Mucosa of gallbladder (tissue), 1 donor: ENCODE measurements around the gene NBEAL2. TPM values are rescaled to one million over a fixed set of nuclear protein-coding genes. Genes with fewer than 3 reads are reported as not detected.
"Not testable (repeated sequence)": the region's sequence is repeated elsewhere in the genome, so short reads cannot be mapped to it uniquely, and the experiment has no call there.

Experiments
- DNase-seq: peaks from one replicate; pipeline ENCODE4 v3.0.0-alpha.2; 2020; ENCODE audit warnings: low spot score
- total RNA-seq: library from RNA; stranded (reverse); gene quantifications from one replicate; pipeline ENCODE4 v1.2.1, GENCODE V29; 2021
- donor health status: DM: no; HTN: no; CAD: no.

NBEAL2 gene
- total RNA-seq, 1 donor from 2014 or later, result 150 TPM

DNA sequence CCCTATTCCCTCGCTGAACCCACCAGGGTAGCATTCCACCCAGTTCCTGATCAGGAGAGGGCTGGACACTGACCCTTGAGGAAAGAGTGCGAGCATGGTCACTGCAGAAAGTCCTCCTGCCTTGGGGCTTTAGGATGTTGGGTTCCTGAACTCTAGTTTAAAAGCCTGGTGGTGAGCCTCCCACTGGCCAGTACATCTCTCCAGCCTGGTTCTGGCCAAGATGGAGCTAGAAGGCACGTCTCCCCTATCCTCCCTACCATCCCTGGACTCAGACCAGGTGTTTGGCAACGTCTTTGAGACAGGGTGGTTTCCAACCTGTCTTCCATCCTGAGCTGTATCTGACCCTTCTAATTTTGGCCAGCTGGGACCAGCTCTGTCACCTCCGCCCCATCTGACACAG lies 31.4 kb downstream of the NBEAL2 start:
- DNase-seq, result no peak

- no peak for DNase-seq
Observed at GRCh38 chr3:47011371-47011770, 31.9 kb downstream of the NBEAL2 start.

- no peak for DNase-seq
Observed at GRCh38 chr3:47012342-47013230, 33.1 kb downstream of the NBEAL2 start.

- no peak for DNase-seq
Observed at GRCh38 chr3:47013231-47013630, 33.8 kb downstream of the NBEAL2 start.

- DNase-seq, result no peak
Observed at GRCh38 chr3:47014036-47014435, 34.6 kb downstream of the NBEAL2 start.

GRCh38 chr3:47015151-47015550 lies 35.7 kb downstream of the NBEAL2 start:
- DNase-seq, result no peak

- no peak for DNase-seq
Observed at GRCh38 chr3:47016086-47016933, 36.8 kb downstream of the NBEAL2 start.

- DNase-seq, result no peak
Observed at GRCh38 chr3:47016934-47017435, 37.5 kb downstream of the NBEAL2 start.

GRCh38 chr3:47017504-47018268 lies 38.2 kb downstream of the NBEAL2 start:
- no peak for DNase-seq

- no peak for DNase-seq
Observed at GRCh38 chr3:47018269-47018611, 38.8 kb downstream of the NBEAL2 start.

DNA sequence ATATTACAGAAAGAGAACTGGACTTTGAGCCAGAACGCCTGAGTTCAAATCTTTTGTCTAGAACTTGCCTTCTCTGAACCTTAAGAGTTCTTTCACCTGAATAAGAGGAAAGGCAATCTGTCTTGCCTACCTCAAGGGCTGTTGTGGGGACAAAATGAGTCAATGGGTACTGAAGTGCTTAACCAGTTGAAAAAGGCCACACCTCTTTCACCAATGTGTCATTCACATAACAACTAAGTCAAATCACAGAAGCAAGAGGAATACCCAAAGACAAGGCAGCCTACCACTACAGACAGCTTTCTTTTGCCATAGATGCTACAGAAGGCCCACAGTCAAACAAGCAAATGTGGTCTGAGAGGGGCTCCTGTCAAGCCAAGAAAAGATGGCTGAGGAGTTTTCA lies 39.7 kb downstream of the NBEAL2 start:
- DNase-seq, result no peak

DNA sequence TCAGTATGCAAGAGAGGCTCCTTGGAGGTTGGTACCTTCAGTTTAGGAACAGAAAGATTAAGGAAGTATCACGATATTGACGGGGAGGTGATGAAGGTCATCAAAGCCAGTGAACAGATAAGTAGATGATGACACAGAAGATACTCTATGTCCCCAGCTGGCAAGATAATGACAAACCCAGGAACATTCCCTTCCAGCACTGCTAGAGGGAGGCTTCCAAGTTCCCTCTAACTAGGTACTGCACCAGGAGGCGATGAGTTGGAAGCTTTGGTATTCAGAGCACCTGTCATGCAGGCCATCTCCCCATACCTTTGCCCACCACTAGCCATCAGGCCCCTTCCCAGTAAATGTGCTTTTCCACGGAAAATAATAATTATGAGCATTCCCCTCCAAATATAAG lies 40.8 kb downstream of the NBEAL2 start:
- no peak for DNase-seq

DNA sequence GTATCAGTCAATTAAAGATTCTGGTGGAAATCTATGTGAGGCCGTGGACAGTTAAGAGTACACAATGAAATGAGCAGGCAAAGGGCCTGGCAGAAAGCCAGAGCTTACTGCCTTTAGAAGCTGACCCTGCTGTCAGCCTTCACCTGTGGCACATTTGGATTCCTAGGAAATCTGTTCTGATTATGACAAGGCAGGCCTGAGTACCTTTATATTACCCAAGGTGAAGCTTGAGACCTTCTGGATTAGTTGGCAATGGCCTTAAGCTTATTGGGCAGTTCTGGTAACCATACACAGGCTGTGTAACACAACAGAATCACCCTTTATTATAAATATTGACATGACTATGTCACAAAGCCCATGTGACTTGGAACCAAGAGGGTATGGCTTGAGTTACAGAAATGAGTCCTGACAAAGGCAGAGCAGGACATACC lies 43.2 kb downstream of the NBEAL2 start:
- no peak for DNase-seq

DNA sequence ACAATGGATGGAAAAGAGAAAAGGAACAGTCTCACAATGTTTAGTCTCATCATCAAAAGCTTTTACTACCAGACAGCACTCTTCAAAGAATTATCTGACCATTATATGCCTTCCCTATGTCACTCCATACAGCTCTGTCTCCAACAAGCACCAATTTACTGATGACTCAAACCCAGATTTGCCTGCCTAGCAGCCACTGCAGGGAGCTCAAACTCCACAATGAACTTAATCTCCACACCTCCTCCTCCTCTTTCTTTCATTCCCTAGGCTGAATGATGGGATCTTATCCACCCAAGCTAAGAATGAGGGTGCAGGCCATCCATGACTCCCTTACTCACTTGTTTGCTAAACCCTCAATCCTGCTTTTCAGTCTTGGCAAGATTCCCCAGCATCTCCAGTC lies 45.5 kb downstream of the NBEAL2 start:
- no peak for DNase-seq

- DNase-seq, result not testable (repeated sequence)
Observed at GRCh38 chr3:47026432-47026831, 47.0 kb downstream of the NBEAL2 start.

GRCh38 chr3:47028146-47028545 lies 48.7 kb downstream of the NBEAL2 start:
- no peak for DNase-seq

GRCh38 chr3:47028667-47029066 lies 49.2 kb downstream of the NBEAL2 start:
- no peak for DNase-seq

DNA sequence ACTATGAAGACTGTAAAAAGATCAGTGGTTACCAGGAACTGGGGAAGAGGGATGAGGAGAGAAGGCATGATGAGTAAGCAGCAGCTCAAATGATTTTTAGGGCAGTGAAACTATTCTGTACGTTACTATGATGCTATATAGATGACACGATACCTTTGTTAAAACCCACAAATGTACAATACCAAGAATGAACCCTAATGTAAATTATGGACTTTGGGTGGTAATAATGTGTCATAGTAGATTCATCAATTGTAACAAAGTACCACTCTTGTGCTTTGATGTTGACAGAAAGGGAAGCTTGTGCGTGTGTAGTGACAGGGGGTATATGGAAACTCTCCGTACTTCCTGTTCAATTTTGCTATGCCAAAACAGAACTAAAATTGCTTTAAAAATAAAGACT lies 51.6 kb downstream of the NBEAL2 start:
- DNase-seq, result not testable (repeated sequence)

GRCh38 chr3:47034868-47035489 lies 55.5 kb downstream of the NBEAL2 start:
- DNase-seq, result no peak

DNA sequence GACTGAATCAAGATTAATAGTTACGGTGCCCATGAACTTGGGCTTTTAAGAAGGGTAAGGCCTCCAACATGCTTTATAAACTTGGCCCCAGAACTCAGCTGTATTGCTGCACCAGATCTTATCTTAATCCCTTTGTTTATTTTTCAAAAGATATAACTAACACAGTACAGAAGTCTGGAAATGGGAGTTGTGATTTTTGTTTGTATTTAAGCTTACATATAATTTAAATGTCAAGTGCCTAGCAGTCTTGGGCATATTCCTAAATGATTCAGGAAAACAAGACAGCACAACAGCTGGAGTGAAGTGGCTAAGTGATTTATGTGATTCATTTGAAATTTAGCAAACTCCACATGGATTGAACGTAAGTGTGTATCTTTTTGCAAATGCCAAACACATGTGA lies 56.2 kb downstream of the NBEAL2 start:
- no peak for DNase-seq

- DNase-seq, result no peak
Observed at GRCh38 chr3:47036145-47036544, 56.7 kb downstream of the NBEAL2 start.
